Stimulated activated naive CD8-positive, alpha-beta T cell treated with anti-CD3 and anti-CD28 coated beads, Interleukin-15, amount 100 ng/mL, for 72 hours (primary cell): ENCODE measurements around the gene PLEKHA8.
A peak's percentile ranks its signal among the peaks of the same experiment; 100 is the strongest.
"Not testable (repeated sequence)": the region's sequence is repeated elsewhere in the genome, so short reads cannot be mapped to it uniquely, and the experiment has no call there.

Experiments used
- ATAC-seq: fragments of 150-1000 bp; cut with Tn5 transposase; 2 replicates; pipeline ENCODE4 v1.10.0; 2021; ENCODE audit warnings: mild to moderate bottlenecking, moderate library complexity
- DNase-seq, 2 donors: peaks; one replicate each; pipeline ENCODE4 v3.0.0; 2021 to 2022
- H3K27ac Mint-ChIP-seq, 2 donors: one replicate each; pipeline ENCODE4 v1.8.0; 2022; ENCODE audit warnings: mild to moderate bottlenecking in 2 of 2, mixed read lengths in 2 of 2, moderate library complexity in 2 of 2
- H3K27me3 Mint-ChIP-seq: one replicate; pipeline ENCODE4 v1.8.0; 2022; ENCODE audit warnings: mixed read lengths
- H3K4me1 Mint-ChIP-seq: one replicate; pipeline ENCODE4 v1.8.0; 2022; ENCODE audit warnings: mild to moderate bottlenecking, mixed read lengths
- H3K4me3 Mint-ChIP-seq, 2 donors: one replicate each; pipeline ENCODE4 v1.8.0; 2022; ENCODE audit warnings: mild to moderate bottlenecking in 2 of 2, mixed read lengths in 2 of 2, moderate library complexity in 1 of 2
- H3K9me3 Mint-ChIP-seq, 2 donors: one replicate each; pipeline ENCODE4 v1.8.0; 2022; ENCODE audit warnings: mixed read lengths in 2 of 2

Gene PLEKHA8

DNA sequence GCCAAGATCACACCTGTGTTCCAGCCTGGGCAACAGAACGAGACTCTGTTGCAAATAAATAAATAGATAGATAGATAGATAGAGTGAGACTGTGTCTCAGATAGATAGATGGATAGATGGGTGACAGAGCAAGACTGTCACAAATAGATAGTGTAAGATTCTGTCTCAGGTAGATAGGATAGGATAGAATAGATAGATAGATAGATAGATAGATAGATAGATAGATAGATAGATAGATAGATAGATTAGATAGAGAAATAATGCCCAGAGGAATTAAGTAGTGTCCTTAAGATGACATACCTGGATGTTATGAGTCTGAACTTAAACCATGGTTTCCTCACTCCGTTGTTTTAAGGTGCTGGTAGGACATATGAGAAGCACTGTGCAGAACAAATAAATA is 8.0 kb downstream of the PLEKHA8 start:
- ATAC-seq (no peak), DNase-seq (no peak)
- Mint-ChIP-seq H3K27ac (peak overlapping the region in 1 of 2 donors; percentile 1), H3K9me3 (no peaks in the 10 kb centered on the region), H3K27me3 (no peaks in the 10 kb centered on the region), H3K4me1 (peaks cover 8% of the 10 kb centered on the region), H3K4me3 (no peak overlapping the region)

- H3K4me1 Mint-ChIP-seq = peaks cover 8% of the 10 kb centered on the region
- H3K9me3 Mint-ChIP-seq = no peaks in the 10 kb centered on the region
- H3K27me3 Mint-ChIP-seq = no peaks in the 10 kb centered on the region
- DNase-seq (no peak), ATAC-seq (no peak)
- H3K4me3 Mint-ChIP-seq = no peak overlapping the region
- H3K27ac Mint-ChIP-seq = no peak overlapping the region
These were observed 10.2 kb downstream of the PLEKHA8 start for GRCh38 chr7:30038196-30038980.

GRCh38 chr7:30040938-30041337 is 12.7 kb downstream of the PLEKHA8 start:
- Mint-ChIP-seq H3K4me3 (no peak overlapping the region), H3K9me3 (no peaks in the 10 kb centered on the region), H3K27ac (no peak overlapping the region), H3K27me3 (no peaks in the 10 kb centered on the region), H3K4me1 (peaks cover 8% of the 10 kb centered on the region)
- DNase-seq = no peak
- no peak for ATAC-seq

DNA sequence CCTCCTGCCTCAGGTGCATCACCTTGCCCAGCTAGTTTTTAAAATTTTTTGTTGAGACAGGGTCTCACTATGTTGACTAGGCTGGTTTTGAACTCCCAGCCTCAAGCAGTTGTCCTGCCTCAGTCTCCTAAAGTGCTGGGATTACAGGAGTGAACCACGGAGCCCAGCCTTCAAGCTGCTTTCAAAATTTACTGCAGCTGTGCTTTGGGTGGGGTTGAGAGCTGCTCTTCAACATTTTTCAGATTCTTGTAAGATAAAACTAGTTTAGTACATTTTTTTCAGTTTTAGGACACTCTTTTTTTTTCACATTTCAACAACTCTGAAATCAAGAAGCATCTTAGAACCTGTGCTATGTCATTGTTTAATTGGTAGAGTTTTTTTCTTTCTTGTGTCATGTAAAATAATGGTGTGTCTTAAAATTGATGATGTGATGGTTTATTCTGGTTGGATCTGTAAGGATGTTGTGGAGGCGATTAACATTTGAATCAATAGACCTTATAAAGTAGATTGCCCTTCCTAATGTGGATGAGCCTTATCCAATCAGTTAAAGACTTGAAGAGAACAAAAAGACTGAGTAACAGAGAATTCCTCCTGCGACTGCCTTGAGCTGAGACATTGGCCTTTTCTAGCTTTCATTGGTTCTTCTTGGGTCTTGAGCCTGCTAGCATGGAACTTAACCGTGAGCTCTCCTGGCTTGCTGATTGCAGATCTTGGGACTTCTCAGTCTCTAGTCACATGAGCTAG is 13.5 kb downstream of the PLEKHA8 start:
- ATAC-seq = no peak
- H3K9me3 Mint-ChIP-seq = no peaks in the 10 kb centered on the region
- H3K27me3 Mint-ChIP-seq = no peaks in the 10 kb centered on the region
- H3K4me3 Mint-ChIP-seq = no peak overlapping the region
- no peak for DNase-seq
- H3K4me1 Mint-ChIP-seq = peaks cover 8% of the 10 kb centered on the region
- no peak overlapping the region for H3K27ac Mint-ChIP-seq

- no peak for ATAC-seq
- Mint-ChIP-seq H3K4me3 (no peak overlapping the region), H3K27ac (no peak overlapping the region), H3K9me3 (no peaks in the 10 kb centered on the region), H3K27me3 (no peaks in the 10 kb centered on the region), H3K4me1 (no peaks in the 10 kb centered on the region)
- no peak for DNase-seq
These were observed 18.0 kb downstream of the PLEKHA8 start for GRCh38 chr7:30046127-30046770.

- no peaks in the 10 kb centered on the region for H3K27me3 Mint-ChIP-seq
- no peak for ATAC-seq
- H3K27ac Mint-ChIP-seq = no peak overlapping the region
- H3K9me3 Mint-ChIP-seq = no peaks in the 10 kb centered on the region
- H3K4me1 Mint-ChIP-seq = no peaks in the 10 kb centered on the region
- no peak overlapping the region for H3K4me3 Mint-ChIP-seq
- no peak for DNase-seq
These were observed 18.9 kb downstream of the PLEKHA8 start for GRCh38 chr7:30047124-30047523.

DNA sequence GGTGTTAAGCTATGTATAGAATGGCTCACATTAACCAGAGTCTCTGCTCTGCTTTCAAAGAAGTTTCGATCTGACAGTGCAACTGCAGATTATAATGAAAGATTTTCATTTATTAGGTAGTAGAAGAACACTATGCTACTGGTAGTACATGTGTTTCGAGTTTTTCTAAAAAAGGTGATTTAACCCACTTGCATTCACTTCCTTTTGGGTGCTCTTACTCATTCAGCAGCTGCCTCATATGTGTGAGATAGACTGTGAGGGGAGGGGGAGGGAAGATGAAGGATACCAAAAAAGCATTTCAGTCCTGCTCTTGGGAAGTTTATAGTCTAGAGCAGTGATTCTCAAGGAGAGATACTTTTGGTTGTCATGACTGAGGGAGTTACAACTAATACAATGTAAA is 20.4 kb downstream of the PLEKHA8 start:
- Mint-ChIP-seq H3K27ac (no peak overlapping the region), H3K27me3 (no peaks in the 10 kb centered on the region), H3K4me3 (no peak overlapping the region), H3K4me1 (no peaks in the 10 kb centered on the region), H3K9me3 (no peaks in the 10 kb centered on the region)
- DNase-seq = no peak
- no peak for ATAC-seq

- no peak overlapping the region for H3K4me3 Mint-ChIP-seq
- DNase-seq (no peak), ATAC-seq (no peak)
- no peaks in the 10 kb centered on the region for H3K4me1 Mint-ChIP-seq
- no peaks in the 10 kb centered on the region for H3K27me3 Mint-ChIP-seq
- no peaks in the 10 kb centered on the region for H3K9me3 Mint-ChIP-seq
- H3K27ac Mint-ChIP-seq = no peak overlapping the region
These were observed 21.0 kb downstream of the PLEKHA8 start for GRCh38 chr7:30049173-30049572.

- H3K27me3 Mint-ChIP-seq = no peaks in the 10 kb centered on the region
- ATAC-seq (no peak), DNase-seq (no peak)
- H3K4me3 Mint-ChIP-seq = no peak overlapping the region
- no peak overlapping the region for H3K27ac Mint-ChIP-seq
- no peaks in the 10 kb centered on the region for H3K4me1 Mint-ChIP-seq
- H3K9me3 Mint-ChIP-seq = no peaks in the 10 kb centered on the region
These were observed 24.9 kb downstream of the PLEKHA8 start for GRCh38 chr7:30053068-30053467.

GRCh38 chr7:30057741-30058140 is 29.5 kb downstream of the PLEKHA8 start:
- no peaks in the 10 kb centered on the region for H3K4me1 Mint-ChIP-seq
- H3K9me3 Mint-ChIP-seq = no peaks in the 10 kb centered on the region
- H3K27ac Mint-ChIP-seq = no peak overlapping the region
- ATAC-seq (no peak), DNase-seq (no peak)
- no peaks in the 10 kb centered on the region for H3K27me3 Mint-ChIP-seq
- H3K4me3 Mint-ChIP-seq = no peak overlapping the region

DNA sequence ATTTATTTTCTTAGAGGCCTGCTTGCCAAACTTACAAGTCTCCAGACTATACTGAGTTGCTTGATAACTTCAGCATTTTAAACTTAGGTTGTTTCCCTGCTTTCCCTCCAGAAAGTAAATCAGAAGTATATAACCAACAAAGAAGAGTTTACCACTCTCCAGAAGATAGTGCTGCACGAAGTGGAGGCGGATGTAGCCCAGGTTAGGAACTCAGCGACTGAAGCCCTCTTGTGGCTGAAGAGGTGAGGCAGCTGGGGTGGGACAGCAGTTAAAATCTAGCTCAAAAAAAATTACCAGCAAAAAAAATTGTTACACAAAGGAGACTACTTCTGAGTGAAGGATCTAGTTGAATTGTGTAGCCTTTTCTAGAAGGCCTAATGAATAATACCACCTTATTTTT is 33.6 kb downstream of the PLEKHA8 start:
- DNase-seq (peak; percentile 17 to 41), ATAC-seq (peak; percentile 85)
- not testable (repeated sequence) for H3K4me1 Mint-ChIP-seq, H3K27me3 Mint-ChIP-seq, H3K9me3 Mint-ChIP-seq, H3K4me3 Mint-ChIP-seq, H3K27ac Mint-ChIP-seq

DNA sequence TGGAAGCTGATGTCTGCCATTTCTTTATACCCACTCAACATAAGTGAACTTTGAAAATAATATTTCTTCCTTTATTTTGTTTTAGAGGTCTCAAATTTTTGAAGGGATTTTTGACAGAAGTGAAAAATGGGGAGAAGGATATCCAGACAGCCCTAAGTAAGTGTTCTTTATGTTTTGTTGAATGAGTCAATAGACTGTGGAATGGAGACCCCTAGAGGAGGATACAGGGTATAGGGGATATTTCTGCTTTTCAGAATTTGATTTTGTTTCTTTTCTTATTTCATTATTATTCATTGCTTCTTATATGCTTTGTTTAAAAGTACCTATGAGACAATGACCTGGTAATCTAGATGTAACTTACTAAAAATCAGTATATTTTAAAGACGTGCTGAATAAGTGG is 34.4 kb downstream of the PLEKHA8 start:
- Mint-ChIP-seq H3K4me3 (no peak overlapping the region), H3K9me3 (no peaks in the 10 kb centered on the region), H3K27me3 (no peaks in the 10 kb centered on the region), H3K27ac (peak overlapping the region; percentile 12 to 57), H3K4me1 (no peaks in the 10 kb centered on the region)
- ATAC-seq (peak; percentile 62), DNase-seq (no peak)

GRCh38 chr7:30065746-30066145 is 37.5 kb downstream of the PLEKHA8 start:
- no peak for DNase-seq
- H3K27ac Mint-ChIP-seq = no peak overlapping the region
- H3K9me3 Mint-ChIP-seq = no peaks in the 10 kb centered on the region
- H3K4me3 Mint-ChIP-seq = no peak overlapping the region
- H3K27me3 Mint-ChIP-seq = no peaks in the 10 kb centered on the region
- no peak for ATAC-seq
- no peaks in the 10 kb centered on the region for H3K4me1 Mint-ChIP-seq

- Mint-ChIP-seq H3K4me3 (no peak overlapping the region), H3K4me1 (no peaks in the 10 kb centered on the region), H3K9me3 (no peaks in the 10 kb centered on the region), H3K27ac (no peak overlapping the region), H3K27me3 (no peaks in the 10 kb centered on the region)
- no peak for ATAC-seq
- DNase-seq = no peak
These were observed 38.5 kb downstream of the PLEKHA8 start for GRCh38 chr7:30066687-30067086.

- H3K27ac Mint-ChIP-seq = no peak overlapping the region
- no peaks in the 10 kb centered on the region for H3K27me3 Mint-ChIP-seq
- DNase-seq (no peak), ATAC-seq (no peak)
- no peaks in the 10 kb centered on the region for H3K9me3 Mint-ChIP-seq
- no peak overlapping the region for H3K4me3 Mint-ChIP-seq
- no peaks in the 10 kb centered on the region for H3K4me1 Mint-ChIP-seq
These were observed 39.9 kb downstream of the PLEKHA8 start for GRCh38 chr7:30068117-30068516.
